Pulmonary artery endothelial cell (primary cell): ENCODE data around the gene AQP11. TPM values are rescaled to one million over a fixed set of nuclear protein-coding genes. Genes with fewer than 3 reads are reported as not detected.
"Not testable (repeated sequence)": the region's sequence is repeated elsewhere in the genome, so short reads cannot be mapped to it uniquely, and the experiment has no call there.

Experiments
- DNase-seq: peaks from one replicate; pipeline ENCODE4 v3.0.0-alpha.2; 2011; ENCODE audit warnings: low read depth, low spot score
- total RNA-seq: library from RNA; depleted of rRNA; stranded (reverse); fragments of >200 nt; gene quantifications from 2 replicates; pipeline ENCODE4 v1.2.3, GENCODE V29; 2014

The AQP11 gene
- 0.40 and 0.63 TPM in 2 replicates for total RNA-seq

- peak; percentile 51 for DNase-seq
Observed at GRCh38 chr11:77589521-77590193, at the start of gene AQP11. Gene AQP11 (plus strand): TSS chr11:77589953. CDS start chr11:77589993, 40 bp downstream.

- no peak for DNase-seq
Observed at GRCh38 chr11:77542296-77542695, 47.5 kb upstream of the AQP11 start.

GRCh38 chr11:77547047-77547836, 42.5 kb upstream of the AQP11 start:
- no peak for DNase-seq

GRCh38 chr11:77547863-77548551, 41.7 kb upstream of the AQP11 start:
- peak; percentile 37 for DNase-seq

- DNase-seq, result no peak
Observed at GRCh38 chr11:77548552-77549445, 41.0 kb upstream of the AQP11 start.

GRCh38 chr11:77551426-77551825, 38.3 kb upstream of the AQP11 start:
- DNase-seq, result not testable (repeated sequence)

GRCh38 chr11:77557553-77557952, 32.2 kb upstream of the AQP11 start:
- DNase-seq, result no peak

GRCh38 chr11:77558380-77558779, 31.4 kb upstream of the AQP11 start:
- no peak for DNase-seq

GRCh38 chr11:77559686-77560401, 29.9 kb upstream of the AQP11 start:
- DNase-seq, result no peak

GRCh38 chr11:77560605-77561004, 29.1 kb upstream of the AQP11 start:
- no peak for DNase-seq

GRCh38 chr11:77561257-77561656, 28.5 kb upstream of the AQP11 start:
- DNase-seq, result no peak

GRCh38 chr11:77568306-77568705, 21.4 kb upstream of the AQP11 start:
- DNase-seq, result no peak

GRCh38 chr11:77568916-77569675, 20.7 kb upstream of the AQP11 start:
- no peak for DNase-seq

GRCh38 chr11:77569676-77570070, 20.1 kb upstream of the AQP11 start:
- DNase-seq, result no peak

GRCh38 chr11:77570896-77571295, 18.9 kb upstream of the AQP11 start:
- DNase-seq, result not testable (repeated sequence)

- not testable (repeated sequence) for DNase-seq
Observed at GRCh38 chr11:77575428-77575827, 14.3 kb upstream of the AQP11 start.

- no peak for DNase-seq
Observed at GRCh38 chr11:77580712-77581337, 8.9 kb upstream of the AQP11 start.

- DNase-seq, result no peak
Observed at GRCh38 chr11:77589181-77589520, 602 bp upstream of the AQP11 start.

GRCh38 chr11:77590194-77590782, 535 bp downstream of the AQP11 start:
- DNase-seq, result no peak
